MCF 10A (cell line): ENCODE data around the gene FGD5. TPM values are rescaled to one million over a fixed set of nuclear protein-coding genes. Genes with fewer than 3 reads are reported as not detected.

Source experiments
- Bru-seq: library from RNA; stranded (reverse); fragments of 400-500 nt; gene quantifications from one replicate; lab custom pipeline; 2021; lab: Mats Ljungman, UMichigan
- BruChase-seq, 2 experiments: library from RNA; stranded (reverse); fragments of 400-500 nt; gene quantifications; one replicate each; lab custom pipeline; 2021; lab: Mats Ljungman, UMichigan
- BruUV-seq: library from RNA; stranded (reverse); fragments of 400-500 nt; replicated peaks from 2 replicates; lab custom pipeline; 2021; lab: Mats Ljungman, UMichigan
- CTCF ChIA-PET: fragments of 300-600 bp; sonication (Branson Sonifier 250); formaldehyde crosslinking; extraction: SDS; loops from one replicate; lab custom pipeline; 2021; ENCODE audit warnings: antibody characterized with exemption, inconsistent platforms; lab: Yijun Ruan, JAX
- POLR2A ChIA-PET: fragments of 300-600, 350-650 bp; sonication (Branson Sonifier 250); formaldehyde crosslinking; extraction: SDS; loops from one replicate; lab custom pipeline; 2020; ENCODE audit warnings: antibody characterized with exemption, inconsistent platforms; lab: Yijun Ruan, JAX
- DNase-seq: peaks from one replicate; pipeline ENCODE4 v3.0.0-alpha.2; 2018; ENCODE audit not compliant: unreplicated experiment
- H3K27ac Mint-ChIP-seq: one replicate; pipeline ENCODE4 v1.8.0; 2022; ENCODE audit warnings: mild to moderate bottlenecking, low read depth, mixed read lengths; ENCODE audit not compliant: unreplicated experiment
- H3K27me3 Mint-ChIP-seq: one replicate; pipeline ENCODE4 v1.8.0; 2022; ENCODE audit warnings: mixed read lengths; ENCODE audit not compliant: insufficient read depth, unreplicated experiment
- H3K36me3 Mint-ChIP-seq: one replicate; pipeline ENCODE4 v1.8.0; 2022; ENCODE audit warnings: mild to moderate bottlenecking, moderate library complexity, mixed read lengths; ENCODE audit not compliant: insufficient read depth, unreplicated experiment
- H3K4me1 Mint-ChIP-seq: one replicate; pipeline ENCODE4 v1.8.0; 2022; ENCODE audit warnings: mixed read lengths; ENCODE audit not compliant: insufficient read depth, unreplicated experiment
- H3K4me3 Mint-ChIP-seq: one replicate; pipeline ENCODE4 v1.8.0; 2022; ENCODE audit warnings: mild to moderate bottlenecking, moderate library complexity, mixed read lengths; ENCODE audit not compliant: unreplicated experiment
- H3K9me3 Mint-ChIP-seq: one replicate; pipeline ENCODE4 v1.8.0; 2022; ENCODE audit warnings: mixed read lengths; ENCODE audit not compliant: unreplicated experiment
- CTCF ChIP-seq: fragments of 200-600 bp; IDR thresholded peaks from one replicate; pipeline ENCODE4 v1.8.0; 2022; ENCODE audit warnings: antibody characterized with exemption, mild to moderate bottlenecking; ENCODE audit not compliant: unreplicated experiment
- intact Hi-C: fragments of 100-400 bp; cut with micrococcal nuclease; formaldehyde crosslinking; loops from 2 replicates; pipeline ENCODE4 v1.14.1; 2022
- long read RNA-seq: library from polyadenylated mRNA; stranded (forward); transcript quantifications from one replicate; pipeline ENCODE4 v2.0.0, GENCODE V29; 2022
- total RNA-seq: library from RNA; stranded (reverse); gene quantifications from 2 replicates; pipeline ENCODE4 v1.2.3, GENCODE V29; 2022

Gene FGD5
- total RNA-seq (not detected in 2 replicates), Bru-seq, nascent RNA (not detected), BruChase-seq, experiment 1, labeled RNA remaining after a 6-hour chase (percentile 9 among the genes with signal in this experiment), BruChase-seq, experiment 2, labeled RNA remaining after a 2-hour chase (not detected)
- long read RNA-seq: 0 reads

DNA sequence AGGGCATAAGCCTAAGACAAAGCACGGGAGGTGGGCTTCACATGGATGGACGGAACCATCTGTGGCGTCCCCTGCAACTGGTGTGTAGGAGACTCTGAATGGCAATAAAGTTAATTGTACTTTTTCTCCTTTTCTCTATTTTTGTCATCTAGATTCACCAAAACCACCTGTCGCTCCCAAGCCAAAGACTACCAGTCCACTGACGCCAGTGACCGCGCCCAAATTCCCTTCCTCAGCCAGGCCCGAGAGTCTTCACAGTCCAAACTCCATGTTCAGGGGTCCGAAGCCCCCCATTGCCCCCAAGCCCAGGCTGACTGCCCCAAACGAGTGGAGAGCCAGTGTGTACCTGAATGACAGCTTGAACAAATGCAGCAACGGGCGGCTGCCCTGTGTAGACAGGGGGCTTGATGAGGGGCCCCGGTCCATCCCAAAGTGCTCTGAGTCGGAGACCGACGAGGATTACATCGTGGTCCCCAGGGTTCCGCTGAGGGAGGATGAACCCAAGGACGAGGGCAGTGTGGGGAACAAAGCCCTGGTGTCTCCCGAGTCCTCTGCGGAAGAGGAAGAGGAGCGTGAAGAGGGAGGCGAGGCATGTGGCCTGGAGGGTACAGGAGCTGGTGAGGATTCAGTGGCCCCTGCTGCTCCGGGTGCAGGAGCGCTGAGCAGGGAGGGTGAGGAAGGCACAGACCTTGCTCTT, at the start of gene FGD5:
FGD5 (plus strand) TSS at position 159 of the 697 bp plus-strand sequence; CDS start at position 269, 110 bp downstream.
- Mint-ChIP-seq H3K4me1 (no peaks in the 10 kb centered on the region), H3K27ac (no peak within 1 kb of the TSS), H3K9me3 (no peaks in the 10 kb centered on the region), H3K4me3 (no peak within 1 kb of the TSS), H3K36me3 (peaks cover under 1% of the 10 kb centered on the region), H3K27me3 (peaks cover 96% of the 10 kb centered on the region)
- no peak for TF ChIP-seq CTCF
- intact Hi-C loops: no loop called here
- no TSS peak for BruUV-seq
- ChIA-PET CTCF (no interaction called here), POLR2A (no interaction called here)
- no peak for DNase-seq

DNA sequence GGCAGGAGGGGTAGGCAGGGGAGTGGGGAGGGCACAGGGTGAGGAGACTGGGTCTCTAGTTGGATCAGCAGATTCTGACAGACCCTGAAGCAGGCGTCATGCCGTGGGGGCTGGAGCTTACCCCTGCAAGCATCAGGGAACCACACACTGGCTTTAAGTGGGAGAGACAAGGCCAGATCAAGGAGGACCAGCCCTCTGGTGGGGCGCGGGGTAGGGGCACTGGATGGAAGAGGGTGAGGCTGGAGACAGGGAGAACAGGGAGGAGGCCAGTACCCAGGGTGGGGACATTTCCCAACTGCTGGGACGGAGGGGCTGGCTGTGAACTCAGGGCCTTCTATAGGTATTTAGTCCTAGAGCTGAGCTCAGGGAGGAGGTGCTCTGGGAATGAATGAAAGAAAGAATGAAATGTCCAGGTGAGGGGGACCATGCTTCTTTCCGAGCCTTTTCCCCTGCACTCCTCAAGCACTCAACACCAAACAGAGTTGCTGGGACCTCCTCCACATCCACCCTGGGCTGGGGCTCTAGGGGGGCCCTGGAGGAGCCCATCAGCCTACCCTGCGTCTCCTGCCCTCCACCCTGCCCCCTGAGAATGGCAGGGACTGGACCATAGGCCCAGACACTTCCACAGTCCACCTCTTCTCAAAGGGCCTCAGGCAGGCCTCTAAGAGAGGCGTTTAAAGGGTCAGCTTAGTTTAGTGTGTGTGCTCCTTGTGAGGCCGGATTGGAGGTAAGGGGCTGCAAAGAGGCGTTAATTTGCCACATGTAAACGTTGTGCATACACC, 49.0 kb upstream of the FGD5 start:
- Mint-ChIP-seq H3K4me1 (no peaks in the 10 kb centered on the region), H3K27me3 (peaks cover 20% of the 10 kb centered on the region), H3K9me3 (no peaks in the 10 kb centered on the region), H3K27ac (no peak overlapping the region), H3K4me3 (no peak overlapping the region), H3K36me3 (no peaks in the 10 kb centered on the region)
- ChIA-PET POLR2A (no interaction called here), CTCF (no interaction called here)
- no TSS peak for BruUV-seq
- no peak for TF ChIP-seq CTCF
- DNase-seq: no peak
- intact Hi-C loops: no loop called here

- TF ChIP-seq CTCF: no peak
- POLR2A ChIA-PET: no interaction called here
- H3K4me3 Mint-ChIP-seq: no peak overlapping the region
- CTCF ChIA-PET: no interaction called here
- no peak overlapping the region for H3K27ac Mint-ChIP-seq
- intact Hi-C loops: no loop called here
- no TSS peak for BruUV-seq
- no peaks in the 10 kb centered on the region for H3K36me3 Mint-ChIP-seq
- peaks cover 11% of the 10 kb centered on the region for H3K27me3 Mint-ChIP-seq
- no peaks in the 10 kb centered on the region for H3K9me3 Mint-ChIP-seq
- H3K4me1 Mint-ChIP-seq: no peaks in the 10 kb centered on the region
- no peak for DNase-seq
These were observed 48.2 kb upstream of the FGD5 start for GRCh38 chr3:14770591-14770990.
